ENCODE measurements around the gene CENPF.

DNA sequence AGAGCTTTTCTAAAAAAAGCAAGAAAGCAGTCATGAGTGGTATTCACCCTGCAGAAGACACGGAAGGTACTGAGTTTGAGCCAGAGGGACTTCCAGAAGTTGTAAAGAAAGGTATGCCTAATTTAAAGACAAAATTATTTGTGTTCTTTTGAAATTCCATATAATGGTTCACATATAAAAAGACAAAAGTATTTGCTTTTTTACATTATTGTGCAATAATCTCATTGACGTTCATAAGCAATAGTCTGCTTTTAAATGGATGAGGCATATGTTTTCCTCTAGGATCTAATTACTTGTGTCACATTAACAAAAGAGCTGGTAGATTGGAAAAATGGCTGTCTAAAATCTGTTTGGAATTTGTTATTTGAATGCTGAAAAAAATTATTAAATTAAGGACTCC, 54.3 kb downstream of the CENPF start:
- TF ChIP-seq, protein P1, sequence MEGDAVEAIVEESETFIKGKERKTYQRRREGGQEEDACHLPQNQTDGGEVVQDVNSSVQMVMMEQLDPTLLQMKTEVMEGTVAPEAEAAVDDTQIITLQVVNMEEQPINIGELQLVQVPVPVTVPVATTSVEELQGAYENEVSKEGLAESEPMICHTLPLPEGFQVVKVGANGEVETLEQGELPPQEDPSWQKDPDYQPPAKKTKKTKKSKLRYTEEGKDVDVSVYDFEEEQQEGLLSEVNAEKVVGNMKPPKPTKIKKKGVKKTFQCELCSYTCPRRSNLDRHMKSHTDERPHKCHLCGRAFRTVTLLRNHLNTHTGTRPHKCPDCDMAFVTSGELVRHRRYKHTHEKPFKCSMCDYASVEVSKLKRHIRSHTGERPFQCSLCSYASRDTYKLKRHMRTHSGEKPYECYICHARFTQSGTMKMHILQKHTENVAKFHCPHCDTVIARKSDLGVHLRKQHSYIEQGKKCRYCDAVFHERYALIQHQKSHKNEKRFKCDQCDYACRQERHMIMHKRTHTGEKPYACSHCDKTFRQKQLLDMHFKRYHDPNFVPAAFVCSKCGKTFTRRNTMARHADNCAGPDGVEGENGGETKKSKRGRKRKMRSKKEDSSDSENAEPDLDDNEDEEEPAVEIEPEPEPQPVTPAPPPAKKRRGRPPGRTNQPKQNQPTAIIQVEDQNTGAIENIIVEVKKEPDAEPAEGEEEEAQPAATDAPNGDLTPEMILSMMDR (CRISPR knock-in tag; IDR thresholded peaks at IDR 0.05): no peak
- no peak for TF ChIP-seq EP300 (IDR thresholded peaks at IDR 0.05; ENCODE audit: low read depth in 2 of 2, low read length in 2 of 2)
- TF ChIP-seq EP300 (CRISPR knock-in tag; IDR thresholded peaks at IDR 0.05; ENCODE audit: borderline replicate concordance): no peak
- TF ChIP-seq, protein P2, sequence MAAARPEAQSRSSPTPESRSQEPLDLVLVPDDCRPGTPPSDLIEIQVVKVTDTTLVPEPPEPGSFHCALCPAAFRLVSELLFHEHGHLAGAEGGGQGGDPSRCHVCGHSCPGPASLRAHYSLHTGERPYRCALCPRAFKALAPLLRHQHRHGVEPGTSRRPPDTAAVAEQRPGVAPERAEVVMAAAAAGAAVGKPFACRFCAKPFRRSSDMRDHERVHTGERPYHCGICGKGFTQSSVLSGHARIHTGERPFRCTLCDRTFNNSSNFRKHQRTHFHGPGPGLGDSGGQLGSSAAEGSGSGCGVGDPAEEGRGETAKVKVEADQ (CRISPR knock-in tag; IDR thresholded peaks at IDR 0.05; ENCODE audit: borderline replicate concordance): no peak
- TF ChIP-seq RAD21 (CRISPR knock-in tag; IDR thresholded peaks at IDR 0.05): no peak
- TF ChIP-seq RBFOX2 (IDR thresholded peaks at IDR 0.05; ENCODE audit: low read depth, low read length): no peak
- TF ChIP-seq, protein P3, sequence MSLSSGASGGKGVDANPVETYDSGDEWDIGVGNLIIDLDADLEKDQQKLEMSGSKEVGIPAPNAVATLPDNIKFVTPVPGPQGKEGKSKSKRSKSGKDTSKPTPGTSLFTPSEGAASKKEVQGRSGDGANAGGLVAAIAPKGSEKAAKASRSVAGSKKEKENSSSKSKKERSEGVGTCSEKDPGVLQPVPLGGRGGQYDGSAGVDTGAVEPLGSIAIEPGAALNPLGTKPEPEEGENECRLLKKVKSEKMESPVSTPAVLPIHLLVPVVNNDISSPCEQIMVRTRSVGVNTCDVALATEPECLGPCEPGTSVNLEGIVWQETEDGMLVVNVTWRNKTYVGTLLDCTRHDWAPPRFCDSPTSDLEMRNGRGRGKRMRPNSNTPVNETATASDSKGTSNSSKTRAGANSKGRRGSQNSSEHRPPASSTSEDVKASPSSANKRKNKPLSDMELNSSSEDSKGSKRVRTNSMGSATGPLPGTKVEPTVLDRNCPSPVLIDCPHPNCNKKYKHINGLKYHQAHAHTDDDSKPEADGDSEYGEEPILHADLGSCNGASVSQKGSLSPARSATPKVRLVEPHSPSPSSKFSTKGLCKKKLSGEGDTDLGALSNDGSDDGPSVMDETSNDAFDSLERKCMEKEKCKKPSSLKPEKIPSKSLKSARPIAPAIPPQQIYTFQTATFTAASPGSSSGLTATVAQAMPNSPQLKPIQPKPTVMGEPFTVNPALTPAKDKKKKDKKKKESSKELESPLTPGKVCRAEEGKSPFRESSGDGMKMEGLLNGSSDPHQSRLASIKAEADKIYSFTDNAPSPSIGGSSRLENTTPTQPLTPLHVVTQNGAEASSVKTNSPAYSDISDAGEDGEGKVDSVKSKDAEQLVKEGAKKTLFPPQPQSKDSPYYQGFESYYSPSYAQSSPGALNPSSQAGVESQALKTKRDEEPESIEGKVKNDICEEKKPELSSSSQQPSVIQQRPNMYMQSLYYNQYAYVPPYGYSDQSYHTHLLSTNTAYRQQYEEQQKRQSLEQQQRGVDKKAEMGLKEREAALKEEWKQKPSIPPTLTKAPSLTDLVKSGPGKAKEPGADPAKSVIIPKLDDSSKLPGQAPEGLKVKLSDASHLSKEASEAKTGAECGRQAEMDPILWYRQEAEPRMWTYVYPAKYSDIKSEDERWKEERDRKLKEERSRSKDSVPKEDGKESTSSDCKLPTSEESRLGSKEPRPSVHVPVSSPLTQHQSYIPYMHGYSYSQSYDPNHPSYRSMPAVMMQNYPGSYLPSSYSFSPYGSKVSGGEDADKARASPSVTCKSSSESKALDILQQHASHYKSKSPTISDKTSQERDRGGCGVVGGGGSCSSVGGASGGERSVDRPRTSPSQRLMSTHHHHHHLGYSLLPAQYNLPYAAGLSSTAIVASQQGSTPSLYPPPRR (CRISPR knock-in tag; IDR thresholded peaks at IDR 0.05; ENCODE audit: borderline replicate concordance): no peak
- no peak for TF ChIP-seq MEIS2 (CRISPR knock-in tag; IDR thresholded peaks at IDR 0.05)
- TF ChIP-seq, protein P4, sequence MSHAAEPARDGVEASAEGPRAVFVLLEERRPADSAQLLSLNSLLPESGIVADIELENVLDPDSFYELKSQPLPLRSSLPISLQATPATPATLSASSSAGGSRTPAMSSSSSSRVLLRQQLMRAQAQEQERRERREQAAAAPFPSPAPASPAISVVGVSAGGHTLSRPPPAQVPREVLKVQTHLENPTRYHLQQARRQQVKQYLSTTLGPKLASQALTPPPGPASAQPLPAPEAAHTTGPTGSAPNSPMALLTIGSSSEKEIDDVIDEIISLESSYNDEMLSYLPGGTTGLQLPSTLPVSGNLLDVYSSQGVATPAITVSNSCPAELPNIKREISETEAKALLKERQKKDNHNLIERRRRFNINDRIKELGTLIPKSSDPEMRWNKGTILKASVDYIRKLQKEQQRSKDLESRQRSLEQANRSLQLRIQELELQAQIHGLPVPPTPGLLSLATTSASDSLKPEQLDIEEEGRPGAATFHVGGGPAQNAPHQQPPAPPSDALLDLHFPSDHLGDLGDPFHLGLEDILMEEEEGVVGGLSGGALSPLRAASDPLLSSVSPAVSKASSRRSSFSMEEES (CRISPR knock-in tag; IDR thresholded peaks at IDR 0.05): no peak
- TF ChIP-seq ZNF530 (CRISPR knock-in tag; IDR thresholded peaks at IDR 0.05; ENCODE audit: low read depth): no peak
- TF ChIP-seq MTF1 (CRISPR knock-in tag; IDR thresholded peaks at IDR 0.05): no peak
- TF ChIP-seq, protein P5, sequence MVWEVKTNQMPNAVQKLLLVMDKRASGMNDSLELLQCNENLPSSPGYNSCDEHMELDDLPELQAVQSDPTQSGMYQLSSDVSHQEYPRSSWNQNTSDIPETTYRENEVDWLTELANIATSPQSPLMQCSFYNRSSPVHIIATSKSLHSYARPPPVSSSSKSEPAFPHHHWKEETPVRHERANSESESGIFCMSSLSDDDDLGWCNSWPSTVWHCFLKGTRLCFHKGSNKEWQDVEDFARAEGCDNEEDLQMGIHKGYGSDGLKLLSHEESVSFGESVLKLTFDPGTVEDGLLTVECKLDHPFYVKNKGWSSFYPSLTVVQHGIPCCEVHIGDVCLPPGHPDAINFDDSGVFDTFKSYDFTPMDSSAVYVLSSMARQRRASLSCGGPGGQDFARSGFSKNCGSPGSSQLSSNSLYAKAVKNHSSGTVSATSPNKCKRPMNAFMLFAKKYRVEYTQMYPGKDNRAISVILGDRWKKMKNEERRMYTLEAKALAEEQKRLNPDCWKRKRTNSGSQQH (CRISPR knock-in tag; IDR thresholded peaks at IDR 0.05; ENCODE audit: low read depth): no peak
